NCI-H2196 treated with DMSO at 0.1 percent for 48 hours (cell line): ENCODE measurements around the gene PCNX2.

ENCODE experiments used
- DNase-seq: peaks from one replicate; lab custom pipeline; 2025; ENCODE audit not compliant: unreplicated experiment; lab: John Stamatoyannopoulos, UW

The PCNX2 gene

GRCh38 chr1:232966663-232967062, 328.9 kb downstream of the PCNX2 start:
- DNase-seq, result no peak

GRCh38 chr1:232965912-232966217, 329.7 kb downstream of the PCNX2 start:
- DNase-seq, result no peak

GRCh38 chr1:232965124-232965911, 330.2 kb downstream of the PCNX2 start:
- DNase-seq, result no peak

- DNase-seq, result no peak
These were observed 330.9 kb downstream of the PCNX2 start for GRCh38 chr1:232964601-232965000.

GRCh38 chr1:232962761-232963745, 332.5 kb downstream of the PCNX2 start:
- no peak for DNase-seq

GRCh38 chr1:232958067-232958466, 337.5 kb downstream of the PCNX2 start:
- no peak for DNase-seq

DNA sequence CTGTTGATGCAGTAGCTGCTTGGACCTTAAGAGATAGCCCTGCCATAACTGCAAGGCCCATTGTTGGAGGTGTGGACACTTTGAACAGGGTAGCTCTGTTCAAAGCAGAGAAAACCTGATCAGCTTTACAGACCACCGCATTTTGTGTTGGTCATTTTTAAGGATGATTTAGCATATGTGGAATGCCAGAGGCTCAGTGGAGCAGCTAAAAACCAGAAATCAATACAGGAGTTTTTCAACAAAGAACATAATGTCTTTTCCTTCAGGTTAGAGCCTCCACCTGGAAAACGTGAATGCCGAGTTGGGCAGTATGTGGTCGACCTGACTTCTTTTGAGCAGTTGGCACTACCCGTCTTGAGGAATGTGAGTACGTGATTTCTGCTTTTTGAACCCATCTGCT, 339.4 kb downstream of the PCNX2 start:
- DNase-seq, result no peak

DNA sequence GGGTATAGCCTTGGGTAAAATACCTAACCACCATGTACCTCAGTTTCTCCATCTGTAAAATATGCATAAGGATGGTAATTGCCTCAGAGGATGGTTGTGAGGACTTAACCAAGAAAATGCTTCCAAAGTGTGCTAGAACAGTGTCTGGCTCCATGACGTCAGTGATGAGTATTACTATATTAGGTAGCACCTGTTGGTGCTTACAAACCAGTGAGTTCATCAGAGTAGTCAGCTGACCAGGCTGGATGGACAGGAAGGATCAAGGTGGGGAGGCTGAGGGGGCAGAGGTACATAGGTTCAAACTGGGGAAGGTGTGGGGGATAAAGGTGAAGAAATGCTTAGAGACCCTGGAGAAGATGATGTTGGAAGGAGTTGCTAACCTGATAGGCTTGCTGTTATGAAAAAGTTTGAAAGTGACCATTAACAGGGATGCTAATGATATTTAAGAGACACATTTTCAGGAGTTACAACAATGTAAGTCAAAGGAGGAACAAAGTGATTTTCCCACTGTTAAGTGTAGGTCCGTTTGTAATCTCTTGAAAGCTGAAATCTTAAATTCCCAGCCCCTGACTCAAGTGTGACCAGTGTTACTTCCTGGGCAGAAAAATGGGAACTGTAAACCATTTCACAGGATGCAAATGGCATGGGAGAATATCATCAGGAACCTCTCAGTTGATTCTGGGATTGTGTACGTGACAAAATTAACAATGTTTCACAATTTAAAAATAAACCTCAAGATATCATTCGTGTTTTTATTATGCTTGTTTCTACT, 340.7 kb downstream of the PCNX2 start:
- no peak for DNase-seq

DNA sequence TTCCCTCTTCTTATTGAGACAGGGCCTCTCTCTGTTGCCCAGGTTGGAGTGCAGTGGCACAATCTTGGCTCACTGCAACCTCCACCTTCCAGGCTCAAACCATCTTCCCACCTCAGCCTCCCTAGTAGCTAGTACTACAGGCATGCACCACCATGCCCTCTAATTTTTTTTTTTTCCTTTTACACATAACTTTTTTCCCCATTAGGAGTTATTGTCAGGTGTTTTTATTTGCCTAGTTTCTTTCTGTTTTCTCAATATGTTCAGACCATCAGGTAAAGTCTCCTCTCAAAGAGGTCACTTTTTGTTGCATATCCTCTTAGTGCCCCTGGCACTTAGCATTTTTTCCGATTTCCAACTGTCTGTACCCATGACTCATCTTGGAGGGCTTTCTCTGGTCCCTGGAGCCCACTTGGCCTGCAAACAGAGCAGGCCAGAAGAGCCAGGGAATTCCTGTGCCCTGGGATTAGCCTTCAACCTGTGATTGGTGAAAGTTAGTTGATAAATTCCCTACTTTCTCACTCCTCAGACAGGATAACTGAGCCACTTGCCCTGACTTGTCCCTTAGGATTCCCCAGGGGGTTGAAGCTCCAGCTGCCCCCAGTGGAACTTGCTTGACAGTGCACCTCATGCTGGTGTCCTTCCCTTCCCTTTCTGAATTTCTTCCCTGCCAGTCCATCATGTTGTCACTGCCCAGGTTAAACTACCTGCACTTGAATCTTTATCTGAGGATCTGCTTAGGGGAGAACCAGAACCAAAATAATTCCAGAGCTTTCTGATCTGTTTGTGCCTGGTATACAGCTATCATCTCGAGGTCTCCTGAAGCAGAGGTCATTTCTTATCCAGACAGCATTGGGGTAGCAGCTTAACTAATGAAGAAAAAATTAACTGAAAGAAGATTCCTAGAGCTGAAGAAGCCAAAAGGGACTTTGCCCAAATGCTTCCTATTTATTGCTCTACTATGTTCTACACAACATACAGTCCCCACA, 342.7 kb downstream of the PCNX2 start:
- no peak for DNase-seq

DNA sequence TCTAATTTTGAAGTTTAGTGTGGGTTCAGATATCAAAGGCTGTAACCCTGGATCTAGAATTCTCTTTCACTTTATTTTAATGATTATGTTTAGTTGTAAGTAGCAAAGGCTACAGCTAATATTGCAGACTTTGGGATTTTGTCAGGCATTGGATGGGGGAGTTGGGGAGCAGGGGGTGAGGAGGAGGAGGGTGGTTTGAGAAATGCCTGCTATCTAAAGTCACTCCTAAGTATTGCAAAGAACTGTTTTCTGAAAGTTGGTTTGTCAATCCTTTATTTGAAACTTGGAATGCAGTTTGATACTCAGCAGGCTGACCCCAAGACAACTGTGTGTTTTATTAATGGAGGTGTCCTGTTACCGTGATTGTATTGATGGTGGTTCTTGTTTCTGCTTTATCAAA, 343.9 kb downstream of the PCNX2 start:
- DNase-seq, result no peak

DNA sequence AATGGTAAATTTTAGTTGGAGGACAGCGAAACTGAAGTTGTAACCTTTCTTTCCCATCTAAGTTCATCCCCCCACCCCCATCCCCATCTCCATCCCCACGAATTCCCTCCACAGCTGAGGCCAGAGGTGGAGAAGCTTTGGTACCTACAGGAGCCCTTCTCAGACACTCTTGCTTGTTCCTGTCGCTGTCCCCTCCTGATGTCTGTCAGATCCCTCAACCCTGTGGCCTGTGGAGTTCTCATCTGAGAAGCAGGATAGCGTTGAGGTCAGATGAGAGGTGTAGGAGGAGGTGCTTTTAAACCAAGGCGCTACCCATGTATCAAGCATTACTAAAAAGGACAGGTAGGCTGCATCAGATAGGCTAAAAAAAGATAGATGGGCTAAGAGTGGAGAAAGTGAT, 344.3 kb downstream of the PCNX2 start:
- DNase-seq, result no peak

GRCh38 chr1:232950197-232951176, 345.0 kb downstream of the PCNX2 start, which contains the start of gene NTPCR:
Gene NTPCR (plus strand): TSS chr1:232950611. CDS start chr1:232950711, 100 bp downstream.
- DNase-seq, result peak; percentile 53

DNA sequence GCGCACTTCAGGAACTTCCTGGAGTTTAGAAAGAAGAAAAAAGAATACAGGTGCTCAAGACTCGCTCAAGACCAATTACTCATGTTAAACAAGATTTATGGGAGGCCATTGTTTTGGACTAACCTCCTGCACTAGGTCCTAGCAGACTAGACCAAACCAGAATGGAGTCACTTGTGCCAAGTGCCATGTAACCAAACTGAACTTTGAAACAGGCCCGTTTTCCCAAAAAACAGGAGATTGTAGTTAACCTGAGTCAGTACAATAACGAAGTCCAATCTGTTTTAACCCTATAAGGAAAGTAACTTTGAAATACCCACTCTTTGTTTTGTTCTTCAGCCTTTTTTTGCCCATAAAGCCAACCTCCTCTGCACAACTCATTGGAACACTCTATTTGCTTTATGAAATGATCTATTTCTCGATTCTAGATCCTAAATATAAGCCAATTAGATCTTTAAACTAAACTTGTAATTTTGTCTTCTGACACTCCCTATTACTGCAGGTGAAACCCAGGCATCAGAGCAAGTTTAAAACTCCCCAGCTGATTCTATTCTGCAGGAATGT, 345.8 kb downstream of the PCNX2 start:
- no peak for DNase-seq

- no peak for DNase-seq
These were observed 351.2 kb downstream of the PCNX2 start for GRCh38 chr1:232944347-232944746.

- DNase-seq, result no peak
These were observed 351.8 kb downstream of the PCNX2 start for GRCh38 chr1:232943679-232944252.

DNA sequence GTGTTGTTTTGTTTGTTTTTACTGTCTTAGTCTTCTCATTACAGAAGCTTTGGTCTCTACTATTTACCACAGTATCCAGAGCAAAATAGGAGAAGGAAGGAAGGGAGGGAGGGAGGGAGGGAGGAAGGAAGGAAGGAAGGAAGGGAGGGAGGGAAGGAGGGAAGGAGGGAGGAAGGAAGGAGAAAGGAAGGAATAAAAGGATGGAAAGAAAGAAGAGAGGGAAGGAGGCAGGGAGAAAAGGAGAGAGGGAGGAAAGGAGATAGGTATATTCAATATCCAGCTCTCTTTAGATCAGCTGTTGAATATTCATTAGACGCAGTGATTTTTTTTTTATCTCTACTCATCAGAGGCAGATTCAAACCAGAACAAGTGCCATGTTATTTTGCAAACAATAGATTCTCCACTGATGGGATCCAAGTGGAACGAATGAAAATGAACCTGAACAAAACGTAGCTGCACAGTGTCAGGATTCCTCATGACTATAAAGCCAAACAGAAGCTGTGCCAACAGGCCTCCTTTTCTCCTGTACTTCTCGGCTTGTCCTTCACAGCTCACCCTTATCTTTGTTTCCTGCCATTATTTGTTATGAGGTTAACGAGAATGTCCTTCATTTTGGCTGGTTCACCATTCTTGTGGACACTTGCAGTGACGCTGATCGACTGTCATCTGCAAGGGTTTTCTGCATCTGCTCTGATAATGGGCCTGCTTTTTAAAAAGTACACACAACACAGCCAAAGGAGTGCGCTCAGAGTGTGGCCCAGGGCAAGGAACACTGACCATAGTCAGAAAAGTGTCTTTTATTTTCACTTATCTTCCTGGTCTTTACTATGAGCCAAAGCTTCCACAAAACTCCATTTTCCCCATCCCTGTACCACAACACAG, 352.9 kb downstream of the PCNX2 start:
- no peak for DNase-seq

DNA sequence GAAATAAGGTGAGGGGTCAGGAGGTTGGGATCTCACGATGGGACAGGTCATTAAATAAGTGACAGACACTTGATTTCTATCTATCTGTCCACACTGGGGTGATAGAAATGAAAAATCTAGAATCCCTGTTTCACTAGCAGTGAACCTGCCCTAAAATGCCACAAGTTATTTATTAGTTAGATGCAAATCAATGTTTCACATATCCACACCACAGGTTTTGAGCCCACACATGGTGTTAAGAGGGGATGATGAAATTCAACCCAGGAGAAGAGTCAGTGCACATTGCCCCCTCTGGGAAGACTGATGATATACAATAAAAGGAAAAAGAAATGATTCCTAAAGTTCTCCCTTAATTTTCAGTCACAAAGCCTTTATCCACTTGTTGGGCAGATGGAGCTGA, 355.3 kb downstream of the PCNX2 start:
- DNase-seq, result no peak
